Stomach (tissue), 4 donors: ENCODE measurements around the gene PPM1L.

Experiments used
- EP300 ChIP-seq: sonication (generic); formaldehyde crosslinking; IDR thresholded peaks from one replicate; pipeline ENCODE4 v1.6.1; 2017; ENCODE audit warnings: antibody characterized with exemption
- POLR2A ChIP-seq, 4 donors: fragments of 450-650 bp; IDR thresholded peaks; one replicate each; pipeline ENCODE4 v1.6.1; 2016; ENCODE audit warnings: antibody characterized with exemption in 4 of 4, control low read depth in 2 of 4, mild to moderate bottlenecking in 1 of 4, moderate library complexity in 1 of 4
- POLR2AphosphoS5 ChIP-seq, 3 donors: sonication (generic); formaldehyde crosslinking; IDR thresholded peaks; one replicate each; pipeline ENCODE4 v1.6.1; 2016; ENCODE audit warnings: antibody characterized with exemption in 3 of 3
- TF ChIP-seq, protein P1 (sequence below), 7 experiments: fragments of 450-650 bp in 4 of 7; fragments of 200-600 bp in 3 of 7; sonication (generic) in 3 of 7; IDR thresholded peaks; one replicate each; pipeline ENCODE4 v1.5.1; 2016 to 2019; ENCODE audit warnings: antibody characterized with exemption in 7 of 7, control low read depth in 2 of 7, mild to moderate bottlenecking in 1 of 7

- TF ChIP-seq, protein P1, sequence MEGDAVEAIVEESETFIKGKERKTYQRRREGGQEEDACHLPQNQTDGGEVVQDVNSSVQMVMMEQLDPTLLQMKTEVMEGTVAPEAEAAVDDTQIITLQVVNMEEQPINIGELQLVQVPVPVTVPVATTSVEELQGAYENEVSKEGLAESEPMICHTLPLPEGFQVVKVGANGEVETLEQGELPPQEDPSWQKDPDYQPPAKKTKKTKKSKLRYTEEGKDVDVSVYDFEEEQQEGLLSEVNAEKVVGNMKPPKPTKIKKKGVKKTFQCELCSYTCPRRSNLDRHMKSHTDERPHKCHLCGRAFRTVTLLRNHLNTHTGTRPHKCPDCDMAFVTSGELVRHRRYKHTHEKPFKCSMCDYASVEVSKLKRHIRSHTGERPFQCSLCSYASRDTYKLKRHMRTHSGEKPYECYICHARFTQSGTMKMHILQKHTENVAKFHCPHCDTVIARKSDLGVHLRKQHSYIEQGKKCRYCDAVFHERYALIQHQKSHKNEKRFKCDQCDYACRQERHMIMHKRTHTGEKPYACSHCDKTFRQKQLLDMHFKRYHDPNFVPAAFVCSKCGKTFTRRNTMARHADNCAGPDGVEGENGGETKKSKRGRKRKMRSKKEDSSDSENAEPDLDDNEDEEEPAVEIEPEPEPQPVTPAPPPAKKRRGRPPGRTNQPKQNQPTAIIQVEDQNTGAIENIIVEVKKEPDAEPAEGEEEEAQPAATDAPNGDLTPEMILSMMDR (IDR thresholded peaks at IDR 0.05) = no peak
- TF ChIP-seq EP300 (no peak), POLR2AphosphoS5 (IDR thresholded peaks at IDR 0.05) (no peak), POLR2A (IDR thresholded peaks at IDR 0.05) (no peak)
Measured at GRCh38 chr3:160826991-160827390, 71.0 kb downstream of the PPM1L start.
